ENCODE data around the gene SUCNR1.
A peak's percentile ranks its signal among the peaks of the same experiment; 100 is the strongest.

The SUCNR1 gene

GRCh38 chr3:151838574-151839312 is 34.7 kb upstream of the SUCNR1 start (continued):
- TF ChIP-seq, protein P1, sequence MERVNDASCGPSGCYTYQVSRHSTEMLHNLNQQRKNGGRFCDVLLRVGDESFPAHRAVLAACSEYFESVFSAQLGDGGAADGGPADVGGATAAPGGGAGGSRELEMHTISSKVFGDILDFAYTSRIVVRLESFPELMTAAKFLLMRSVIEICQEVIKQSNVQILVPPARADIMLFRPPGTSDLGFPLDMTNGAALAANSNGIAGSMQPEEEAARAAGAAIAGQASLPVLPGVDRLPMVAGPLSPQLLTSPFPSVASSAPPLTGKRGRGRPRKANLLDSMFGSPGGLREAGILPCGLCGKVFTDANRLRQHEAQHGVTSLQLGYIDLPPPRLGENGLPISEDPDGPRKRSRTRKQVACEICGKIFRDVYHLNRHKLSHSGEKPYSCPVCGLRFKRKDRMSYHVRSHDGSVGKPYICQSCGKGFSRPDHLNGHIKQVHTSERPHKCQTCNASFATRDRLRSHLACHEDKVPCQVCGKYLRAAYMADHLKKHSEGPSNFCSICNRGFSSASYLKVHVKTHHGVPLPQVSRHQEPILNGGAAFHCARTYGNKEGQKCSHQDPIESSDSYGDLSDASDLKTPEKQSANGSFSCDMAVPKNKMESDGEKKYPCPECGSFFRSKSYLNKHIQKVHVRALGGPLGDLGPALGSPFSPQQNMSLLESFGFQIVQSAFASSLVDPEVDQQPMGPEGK (CRISPR knock-in tag; IDR thresholded peaks at IDR 0.05; ENCODE audit: borderline replicate concordance), result no peak
- TF ChIP-seq ARNTL (CRISPR knock-in tag; IDR thresholded peaks at IDR 0.05; ENCODE audit: borderline replicate concordance, low read depth), result no peak
- TF ChIP-seq ESRRG (CRISPR knock-in tag; IDR thresholded peaks at IDR 0.05), result no peak
- TF ChIP-seq, protein P2, sequence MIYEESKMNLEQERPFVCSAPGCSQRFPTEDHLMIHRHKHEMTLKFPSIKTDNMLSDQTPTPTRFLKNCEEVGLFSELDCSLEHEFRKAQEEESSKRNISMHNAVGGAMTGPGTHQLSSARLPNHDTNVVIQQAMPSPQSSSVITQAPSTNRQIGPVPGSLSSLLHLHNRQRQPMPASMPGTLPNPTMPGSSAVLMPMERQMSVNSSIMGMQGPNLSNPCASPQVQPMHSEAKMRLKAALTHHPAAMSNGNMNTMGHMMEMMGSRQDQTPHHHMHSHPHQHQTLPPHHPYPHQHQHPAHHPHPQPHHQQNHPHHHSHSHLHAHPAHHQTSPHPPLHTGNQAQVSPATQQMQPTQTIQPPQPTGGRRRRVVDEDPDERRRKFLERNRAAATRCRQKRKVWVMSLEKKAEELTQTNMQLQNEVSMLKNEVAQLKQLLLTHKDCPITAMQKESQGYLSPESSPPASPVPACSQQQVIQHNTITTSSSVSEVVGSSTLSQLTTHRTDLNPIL (CRISPR knock-in tag; IDR thresholded peaks at IDR 0.05; ENCODE audit: low read depth), result no peak
- TF ChIP-seq GLIS3 (CRISPR knock-in tag; IDR thresholded peaks at IDR 0.05), result no peak
- TF ChIP-seq ZNF565 (CRISPR knock-in tag; conservative IDR thresholded peaks at IDR 0.05; ENCODE audit: low read depth), result no peak
- no peak for TF ChIP-seq CSRNP3 (CRISPR knock-in tag; IDR thresholded peaks at IDR 0.05)
- no peak for TF ChIP-seq ZNF8 (CRISPR knock-in tag; IDR thresholded peaks at IDR 0.05)
- no peak for TF ChIP-seq RARB (CRISPR knock-in tag; IDR thresholded peaks at IDR 0.05)
- TF ChIP-seq PPARA (CRISPR knock-in tag; IDR thresholded peaks at IDR 0.05; ENCODE audit: borderline replicate concordance), result no peak

DNA sequence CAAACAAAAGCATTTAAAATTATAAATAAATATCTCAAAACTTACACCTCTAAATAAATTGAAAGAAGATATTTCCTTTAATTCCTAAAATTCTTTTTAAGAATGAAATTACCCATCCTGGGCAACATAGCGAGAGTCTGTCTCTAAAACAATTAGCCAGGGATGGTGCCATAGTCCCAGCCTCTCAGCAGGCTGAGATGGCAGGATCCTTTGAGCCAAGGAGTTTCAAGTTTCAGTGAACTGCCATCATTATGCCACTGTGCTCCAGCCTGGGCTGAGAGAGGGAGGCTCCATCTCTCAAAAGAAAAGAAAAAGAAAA is 34.2 kb upstream of the SUCNR1 start:
- 0 out of 3 replicates have a peak, but pooled peaks have one; percentile 9 for ATAC-seq
- TF ChIP-seq TCF4 (CRISPR knock-in tag; IDR thresholded peaks at IDR 0.05; ENCODE audit: borderline replicate concordance) (no peak), PPARA (CRISPR knock-in tag; IDR thresholded peaks at IDR 0.05; ENCODE audit: borderline replicate concordance) (no peak), SNAI2 (CRISPR knock-in tag; IDR thresholded peaks at IDR 0.05) (no peak), ZC3H10 (CRISPR knock-in tag; IDR thresholded peaks at IDR 0.05) (no peak), ZNF70 (CRISPR knock-in tag; IDR thresholded peaks at IDR 0.05) (no peak), ZFP30 (CRISPR knock-in tag; IDR thresholded peaks at IDR 0.05) (no peak), ZFP3 (CRISPR knock-in tag; IDR thresholded peaks at IDR 0.05) (no peak), RARB (CRISPR knock-in tag; IDR thresholded peaks at IDR 0.05) (no peak), OSR1 (CRISPR knock-in tag; IDR thresholded peaks at IDR 0.05) (no peak), POU6F1 (CRISPR knock-in tag; IDR thresholded peaks at IDR 0.05; ENCODE audit: borderline replicate concordance, low read depth) (no peak), GLIS3 (CRISPR knock-in tag; IDR thresholded peaks at IDR 0.05) (no peak)
- TF ChIP-seq, protein P1 (CRISPR knock-in tag; IDR thresholded peaks at IDR 0.05; ENCODE audit: borderline replicate concordance), result no peak

DNA sequence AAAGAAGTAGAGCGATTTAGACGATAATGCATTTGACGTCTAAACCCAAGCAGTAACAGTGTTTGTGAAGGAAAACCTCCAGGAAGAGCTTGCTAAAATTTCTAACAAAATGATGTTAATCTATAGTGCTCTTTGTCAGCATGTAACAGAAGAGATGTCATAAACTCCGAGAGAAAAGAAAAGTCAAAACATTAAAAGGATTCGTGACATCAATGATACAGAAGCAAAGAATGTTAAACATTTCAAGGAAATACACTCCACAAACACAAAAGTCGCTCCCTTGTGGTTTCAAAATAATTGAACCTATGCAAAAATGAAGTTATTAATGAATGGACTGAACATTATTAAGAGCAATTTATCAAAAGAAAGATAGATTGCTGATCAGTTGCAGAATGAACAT is 31.6 kb upstream of the SUCNR1 start:
- no peak for ATAC-seq
- TF ChIP-seq CSDC2 (CRISPR knock-in tag; IDR thresholded peaks at IDR 0.05) (no peak), RARB (CRISPR knock-in tag; IDR thresholded peaks at IDR 0.05) (no peak), PPARA (CRISPR knock-in tag; IDR thresholded peaks at IDR 0.05; ENCODE audit: borderline replicate concordance) (no peak)
- TF ChIP-seq, protein P1 (CRISPR knock-in tag; IDR thresholded peaks at IDR 0.05; ENCODE audit: borderline replicate concordance), result no peak
